Fibroblast of lung (primary cell): ENCODE measurements around the gene GPC6. TPM values are rescaled to one million over a fixed set of nuclear protein-coding genes. Genes with fewer than 3 reads are reported as not detected.

ENCODE experiments used
- DNase-seq, 2 donors: peaks; one replicate each; pipeline versions ENCODE4 v3.0.0 to v3.0.0-alpha.2; 2010; ENCODE audit warnings: low read depth in 2 of 2
- H2AFZ ChIP-seq: 2 replicates; pipeline ENCODE4 v1.5.1; 2012; ENCODE audit warnings: low read length, control low read depth, inconsistent platforms
- H3K27ac ChIP-seq: 2 replicates; pipeline ENCODE4 v1.5.1; 2011; ENCODE audit warnings: low read length, control low read depth; ENCODE audit not compliant: insufficient read depth
- H3K27me3 ChIP-seq: 2 replicates; pipeline ENCODE4 v1.5.1; 2011; ENCODE audit warnings: mild to moderate bottlenecking, low read length; ENCODE audit not compliant: control insufficient read depth, insufficient read depth
- H3K36me3 ChIP-seq: 2 replicates; pipeline ENCODE4 v1.5.1; 2011; ENCODE audit warnings: low read length; ENCODE audit not compliant: control insufficient read depth, insufficient read depth
- H3K4me1 ChIP-seq: 2 replicates; pipeline ENCODE4 v1.5.1; 2011; ENCODE audit warnings: low read length; ENCODE audit not compliant: control insufficient read depth, insufficient read depth; ENCODE audit errors: extremely low read depth
- H3K4me2 ChIP-seq: 2 replicates; pipeline ENCODE4 v1.5.1; 2011; ENCODE audit warnings: low read length, control low read depth; ENCODE audit not compliant: insufficient read depth; ENCODE audit errors: extremely low read depth
- H3K4me3 ChIP-seq, 4 experiments: fragments of 200-600 bp in 1 of 4; sonication (generic) in 1 of 4; replicated peaks in 1 of 4; 2 replicates each; pipeline ENCODE4 v1.5.1; 2011 to 2016; ENCODE audit warnings: low read length in 4 of 4, low read depth in 3 of 4, mild to moderate bottlenecking in 3 of 4, control low read depth in 2 of 4, inconsistent platforms in 1 of 4, mixed read lengths in 1 of 4; ENCODE audit not compliant: insufficient read depth in 1 of 4; ENCODE audit errors: control extremely low read depth in 1 of 4
- H3K79me2 ChIP-seq: 2 replicates; pipeline ENCODE4 v1.5.1; 2012; ENCODE audit warnings: mild to moderate bottlenecking, low read length, inconsistent platforms; ENCODE audit not compliant: control insufficient read depth, insufficient read depth
- H3K9ac ChIP-seq: 2 replicates; pipeline ENCODE4 v1.5.1; 2011; ENCODE audit warnings: mild to moderate bottlenecking, low read length, control low read depth; ENCODE audit not compliant: insufficient read depth
- H3K9me3 ChIP-seq: 2 replicates; pipeline ENCODE4 v1.5.1; 2012; ENCODE audit warnings: low read depth, low read length; ENCODE audit not compliant: control insufficient read depth, insufficient read depth
- H4K20me1 ChIP-seq: 2 replicates; pipeline ENCODE4 v1.5.1; 2011; ENCODE audit warnings: low read length; ENCODE audit not compliant: control insufficient read depth, insufficient read depth; ENCODE audit errors: extremely low read depth
- CTCF ChIP-seq, 2 donors: IDR thresholded peaks in 1 of 2; conservative IDR thresholded peaks in 1 of 2; 1 replicate in 1 of 2; 2 replicates in 1 of 2; pipeline ENCODE4 v1.5.1; 2011 to 2012; ENCODE audit warnings: low read length in 2 of 2, control low read depth in 1 of 2, inconsistent platforms in 1 of 2, low read depth in 1 of 2, mild to moderate bottlenecking in 1 of 2
- EZH2 ChIP-seq: IDR thresholded peaks from 2 replicates; pipeline ENCODE4 v1.5.1; 2012; ENCODE audit warnings: low read length, control low read depth, mild to moderate bottlenecking; ENCODE audit errors: missing control alignments
- polyA plus RNA-seq, 2 donors: library from polyadenylated mRNA; depleted of rRNA in 1 of 2; stranded (reverse) in 1 of 2; unstranded in 1 of 2; fragments of >200 nt; gene quantifications; 2 replicates each; pipeline ENCODE4 v1.2.1, GENCODE V29; 2011 to 2012; ENCODE audit warnings: missing spikeins in 1 of 2
- total RNA-seq: library from RNA; depleted of rRNA; stranded (reverse); fragments of >200 nt; gene quantifications from 2 replicates; pipeline ENCODE4 v1.2.1, GENCODE V29; 2014

The GPC6 gene
- total and polyA plus RNA-seq, 2 donors (not counting 1 experiment from before 2014, with no cell fraction given): 11.2 to 33.7 TPM

- Histone ChIP-seq H3K9me3 (no peaks in the 10 kb centered on the region), H3K27me3 (no peaks in the 10 kb centered on the region), H3K4me2 (no peak overlapping the region), H3K4me1 (no peaks in the 10 kb centered on the region), H3K9ac (no peak overlapping the region), H3K79me2 (no peaks in the 10 kb centered on the region), H3K27ac (no peak overlapping the region), H2AFZ (no peak overlapping the region), H3K36me3 (no peaks in the 10 kb centered on the region), H3K4me3 (no peak overlapping the region), H4K20me1 (no peaks in the 10 kb centered on the region)
- DNase-seq: peak in 1 of 2 donors; percentile 25
- no peak for TF ChIP-seq EZH2
Observed at GRCh38 chr13:93797463-93797862, 570.9 kb downstream of the GPC6 start.

GRCh38 chr13:93800342-93800741, 573.7 kb downstream of the GPC6 start:
- no peak for TF ChIP-seq EZH2
- TF ChIP-seq CTCF (conservative IDR thresholded peaks at IDR 0.05 in 1 of 2, IDR thresholded peaks at IDR 0.05 in 1 of 2; ENCODE audit: low read depth in 1 of 2, low read length in 2 of 2): no peak
- no peak overlapping the region for H2AFZ ChIP-seq
- no peak overlapping the region for H3K9ac ChIP-seq
- H3K27ac ChIP-seq: no peak overlapping the region
- no peaks in the 10 kb centered on the region for H3K4me1 ChIP-seq
- H3K4me2 ChIP-seq: no peak overlapping the region
- H3K27me3 ChIP-seq: no peaks in the 10 kb centered on the region
- no peak for DNase-seq
- no peaks in the 10 kb centered on the region for H3K36me3 ChIP-seq
- H4K20me1 ChIP-seq: no peaks in the 10 kb centered on the region
- no peaks in the 10 kb centered on the region for H3K79me2 ChIP-seq
- no peaks in the 10 kb centered on the region for H3K9me3 ChIP-seq
- H3K4me3 ChIP-seq: no peak overlapping the region

- no peak overlapping the region for H3K9ac ChIP-seq
- H3K27me3 ChIP-seq: no peaks in the 10 kb centered on the region
- H3K27ac ChIP-seq: no peak overlapping the region
- DNase-seq: no peak
- TF ChIP-seq CTCF (conservative IDR thresholded peaks at IDR 0.05 in 1 of 2, IDR thresholded peaks at IDR 0.05 in 1 of 2; ENCODE audit: low read depth in 1 of 2, low read length in 2 of 2) (no peak), EZH2 (no peak)
- H3K4me1 ChIP-seq: no peaks in the 10 kb centered on the region
- no peaks in the 10 kb centered on the region for H4K20me1 ChIP-seq
- H3K36me3 ChIP-seq: no peaks in the 10 kb centered on the region
- H3K79me2 ChIP-seq: no peaks in the 10 kb centered on the region
- no peak overlapping the region for H3K4me2 ChIP-seq
- no peak overlapping the region for H2AFZ ChIP-seq
- no peak overlapping the region for H3K4me3 ChIP-seq
- H3K9me3 ChIP-seq: no peaks in the 10 kb centered on the region
Observed at GRCh38 chr13:93805736-93806135, 579.1 kb downstream of the GPC6 start.
